Transverse colon (tissue), 4 donors: Measurements from ENCODE around the gene SMARCA2. TPM values are rescaled to one million over a fixed set of nuclear protein-coding genes. Genes with fewer than 3 reads are reported as not detected.

ENCODE experiments used
- DNase-seq: peaks from one replicate; pipeline ENCODE4 v3.0.0-alpha.2; 2019
- H3K27ac ChIP-seq, 4 donors: fragments of 200-600 bp; sonication (generic); 2 replicates each; pipeline ENCODE4 v1.5.1; 2016 to 2018; ENCODE audit warnings: inconsistent platforms in 4 of 4
- H3K27me3 ChIP-seq: fragments of 200-600 bp; sonication (generic); 2 replicates; pipeline ENCODE4 v1.5.1; 2017; ENCODE audit warnings: inconsistent platforms
- H3K36me3 ChIP-seq, 4 donors: fragments of 200-600 bp; sonication (generic); 2 replicates each; pipeline ENCODE4 v1.5.1; 2017 to 2019; ENCODE audit warnings: inconsistent platforms in 4 of 4
- H3K4me1 ChIP-seq, 4 donors: fragments of 200-600 bp; sonication (generic); 2 replicates each; pipeline ENCODE4 v1.5.1; 2017 to 2020; ENCODE audit warnings: inconsistent platforms in 4 of 4
- H3K4me3 ChIP-seq, 4 donors: fragments of 200-600 bp; sonication (generic); 1 replicate in 1 of 4; 2 replicates in 3 of 4; pipeline versions ENCODE4 v1.5.1 to v1.6.1; 2017 to 2019; ENCODE audit warnings: inconsistent platforms in 4 of 4
- H3K9me3 ChIP-seq, 2 donors: fragments of 200-600 bp; sonication (generic); 2 replicates each; pipeline ENCODE4 v1.5.1; 2017 to 2019; ENCODE audit warnings: inconsistent platforms in 2 of 2
- EP300 ChIP-seq: sonication (generic); formaldehyde crosslinking; IDR thresholded peaks from one replicate; pipeline ENCODE4 v1.6.1; 2017; ENCODE audit warnings: antibody characterized with exemption, low read depth
- POLR2A ChIP-seq: fragments of 450-650 bp; IDR thresholded peaks from one replicate; pipeline ENCODE4 v1.6.1; 2016; ENCODE audit warnings: antibody characterized with exemption, mild to moderate bottlenecking, moderate library complexity
- POLR2AphosphoS5 ChIP-seq, 3 donors: sonication (generic); formaldehyde crosslinking; IDR thresholded peaks; one replicate each; pipeline ENCODE4 v1.6.1; 2016; ENCODE audit warnings: antibody characterized with exemption in 3 of 3
- WGBS, 2 donors: methylation state at CpG; one replicate each; pipeline ENCODE4 v1.1.5; 2018; ENCODE audit warnings: low coverage in 1 of 2; 5-methylcytosine and 5-hydroxymethylcytosine counted together
- in situ Hi-C, 4 donors: fragments of 200-750 bp; cut with MboI; loops; one replicate each; pipeline versions ENCODE4 v1.15.0 to v1.15.1; 2017; ENCODE audit warnings: low sequenced_read_pairs in 3 of 4, low pct_ligation_motif_present in 1 of 4, low pct_unique_long_range_greater_than_20kb in 1 of 4
- intact Hi-C: fragments of 100-400 bp; cut with DNase I; formaldehyde crosslinking; loops from one replicate; pipeline ENCODE4 v1.15.1; 2023; ENCODE audit warnings: low total_unique reads
- total RNA-seq, 4 donors: library from RNA; depleted of rRNA; stranded (reverse); fragments of >200 nt; gene quantifications; one replicate each; pipeline ENCODE4 v1.1.0, GENCODE V29; 2016
- TF ChIP-seq, protein P1 (sequence below), 5 experiments: fragments of 200-600 bp in 3 of 5; fragments of 450-650 bp in 2 of 5; sonication (generic) in 3 of 5; IDR thresholded peaks; 1 replicate in 2 of 5; 2 replicates in 3 of 5; pipeline ENCODE4 v1.5.1; 2016 to 2017; ENCODE audit warnings: antibody characterized with exemption in 5 of 5, inconsistent platforms in 3 of 5, mild to moderate bottlenecking in 2 of 5, moderate library complexity in 1 of 5

SMARCA2 gene
- total RNA-seq, 4 donors from 2014 or later = 74.8 to 110 (median 92.4) TPM

DNA sequence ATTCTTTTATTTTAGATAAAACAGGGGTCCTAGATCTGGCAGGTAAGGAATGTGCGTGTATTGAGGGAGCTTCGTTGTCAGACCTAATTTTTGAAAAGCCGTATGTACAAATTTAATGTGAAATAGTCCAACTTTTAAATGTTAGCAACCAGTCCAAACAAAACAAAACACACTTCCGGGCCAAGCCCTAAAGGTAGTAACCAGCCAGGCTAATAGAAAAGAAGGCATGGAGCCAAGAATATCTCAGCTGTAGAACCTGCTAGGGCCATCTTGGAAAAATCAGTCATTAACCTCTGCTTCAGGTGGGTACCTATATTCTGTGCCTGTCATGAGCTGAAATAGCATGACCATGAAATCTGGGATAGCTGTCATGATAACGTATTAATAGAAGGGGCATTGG is 71.0 kb downstream of the SMARCA2 start:
- WGBS, 2 donors = 91 to 95% methylated on average over 4 to 5 of the region's 5 CpGs
- Histone ChIP-seq H3K27ac (no peak overlapping the region), H3K4me3 (no peak overlapping the region), H3K4me1 (no peaks in the 10 kb centered on the region), H3K27me3 (no peaks in the 10 kb centered on the region), H3K9me3 (no peaks in the 10 kb centered on the region), H3K36me3 (peaks cover 0 to 48% (median 19%) of the 10 kb centered on the region in 4 donors)
- no peak for DNase-seq
- intact Hi-C loops (no loop called here), in situ Hi-C loops (loop anchor here in 3 of 4 donors (25.0 kb wide), 2 partner anchors 149 to 374 kb away; no protein-coding TSS in a partner anchor)
- TF ChIP-seq EP300 = no peak
- TF ChIP-seq POLR2AphosphoS5 (IDR thresholded peaks at IDR 0.05) = no peak
- TF ChIP-seq POLR2A = no peak
- TF ChIP-seq, protein P1, sequence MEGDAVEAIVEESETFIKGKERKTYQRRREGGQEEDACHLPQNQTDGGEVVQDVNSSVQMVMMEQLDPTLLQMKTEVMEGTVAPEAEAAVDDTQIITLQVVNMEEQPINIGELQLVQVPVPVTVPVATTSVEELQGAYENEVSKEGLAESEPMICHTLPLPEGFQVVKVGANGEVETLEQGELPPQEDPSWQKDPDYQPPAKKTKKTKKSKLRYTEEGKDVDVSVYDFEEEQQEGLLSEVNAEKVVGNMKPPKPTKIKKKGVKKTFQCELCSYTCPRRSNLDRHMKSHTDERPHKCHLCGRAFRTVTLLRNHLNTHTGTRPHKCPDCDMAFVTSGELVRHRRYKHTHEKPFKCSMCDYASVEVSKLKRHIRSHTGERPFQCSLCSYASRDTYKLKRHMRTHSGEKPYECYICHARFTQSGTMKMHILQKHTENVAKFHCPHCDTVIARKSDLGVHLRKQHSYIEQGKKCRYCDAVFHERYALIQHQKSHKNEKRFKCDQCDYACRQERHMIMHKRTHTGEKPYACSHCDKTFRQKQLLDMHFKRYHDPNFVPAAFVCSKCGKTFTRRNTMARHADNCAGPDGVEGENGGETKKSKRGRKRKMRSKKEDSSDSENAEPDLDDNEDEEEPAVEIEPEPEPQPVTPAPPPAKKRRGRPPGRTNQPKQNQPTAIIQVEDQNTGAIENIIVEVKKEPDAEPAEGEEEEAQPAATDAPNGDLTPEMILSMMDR (IDR thresholded peaks at IDR 0.05) = no peak

DNA sequence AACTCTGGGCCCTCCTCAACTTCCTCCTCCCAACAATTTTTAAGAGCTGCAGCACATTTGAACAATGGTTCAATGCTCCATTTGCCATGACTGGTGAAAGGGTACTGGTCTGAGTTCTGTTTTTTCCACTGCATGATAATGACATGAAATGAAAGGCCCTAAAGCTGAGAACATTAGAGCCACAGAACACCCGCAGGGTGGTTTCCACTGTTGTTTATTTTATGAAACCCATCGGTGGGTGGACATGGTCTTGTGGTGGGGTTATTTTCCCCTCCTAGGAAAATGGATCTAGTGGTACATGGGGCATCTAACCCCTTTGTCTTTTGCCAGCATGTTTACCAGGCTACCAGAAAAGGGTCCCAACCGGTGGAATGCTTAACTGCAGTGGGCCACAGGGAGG is 71.8 kb downstream of the SMARCA2 start:
- Histone ChIP-seq H3K4me3 (no peak overlapping the region), H3K4me1 (no peaks in the 10 kb centered on the region), H3K9me3 (no peaks in the 10 kb centered on the region), H3K36me3 (peaks cover 0 to 45% (median 19%) of the 10 kb centered on the region in 4 donors), H3K27ac (no peak overlapping the region), H3K27me3 (no peaks in the 10 kb centered on the region)
- WGBS, 2 donors = 73 to 82% methylated on average over 3 of the region's 3 CpGs
- in situ Hi-C loops = loop anchor here in 3 of 4 donors (25.0 kb wide), 2 partner anchors 150 to 375 kb away; no protein-coding TSS in a partner anchor
- intact Hi-C loops = no loop called here
- DNase-seq = no peak
- TF ChIP-seq, protein P1 (IDR thresholded peaks at IDR 0.05) = no peak
- TF ChIP-seq POLR2AphosphoS5 (IDR thresholded peaks at IDR 0.05) (no peak), POLR2A (no peak), EP300 (no peak)

DNA sequence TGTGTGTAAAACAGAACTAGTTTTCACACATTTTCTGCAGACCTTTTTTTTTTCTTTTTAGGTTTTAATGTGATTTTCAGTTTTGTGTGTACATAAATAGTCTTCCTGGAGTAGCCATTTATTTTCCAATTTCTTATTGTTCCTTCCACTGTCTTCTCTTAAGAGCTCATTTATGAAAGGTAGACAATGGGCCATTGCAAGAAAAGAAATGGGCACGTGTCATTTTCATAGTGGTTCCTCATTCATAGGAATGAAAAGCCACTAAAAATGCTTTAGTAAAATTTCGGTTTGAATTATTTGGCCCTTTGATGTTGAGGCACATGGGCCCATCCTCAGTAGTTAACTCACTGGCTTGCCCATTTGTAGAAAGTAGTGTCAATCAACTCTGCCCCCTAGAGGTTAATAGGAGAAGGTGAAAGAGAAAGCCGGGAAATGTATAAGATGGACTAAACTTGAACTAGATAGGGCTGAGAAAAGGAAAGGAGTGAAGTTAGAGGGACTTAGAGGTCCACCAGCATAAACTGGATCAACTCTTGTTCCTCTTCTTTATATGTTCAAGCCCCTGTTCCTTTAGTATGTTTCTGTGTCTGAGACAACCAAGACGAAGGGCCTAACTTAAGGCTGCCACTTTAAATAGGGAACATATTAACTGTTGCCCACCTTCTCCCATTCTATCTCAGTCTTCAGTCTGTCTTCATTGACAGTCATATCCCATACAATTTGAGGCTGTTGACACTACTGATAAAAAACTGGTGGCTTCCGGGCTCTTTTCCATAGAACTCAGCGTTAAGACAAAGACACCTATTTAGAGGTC is 72.6 kb downstream of the SMARCA2 start:
- in situ Hi-C loops (loop anchor here in 3 of 4 donors (25.0 kb wide), 2 partner anchors 150 to 375 kb away; no protein-coding TSS in a partner anchor), intact Hi-C loops (no loop called here)
- H3K9me3 ChIP-seq = no peaks in the 10 kb centered on the region
- H3K4me3 ChIP-seq = no peak overlapping the region
- peaks cover 0 to 44% (median 16%) of the 10 kb centered on the region in 4 donors for H3K36me3 ChIP-seq
- no peaks in the 10 kb centered on the region for H3K27me3 ChIP-seq
- no peaks in the 10 kb centered on the region for H3K4me1 ChIP-seq
- TF ChIP-seq POLR2A (no peak), EP300 (no peak), POLR2AphosphoS5 (IDR thresholded peaks at IDR 0.05) (no peak)
- TF ChIP-seq, protein P1 (IDR thresholded peaks at IDR 0.05) = peak; percentile 58 to 72 (median 64)
- WGBS, 2 donors = 69 to 80% methylated on average over 4 to 6 of the region's 6 CpGs
- no peak for DNase-seq
- no peak overlapping the region for H3K27ac ChIP-seq

DNA sequence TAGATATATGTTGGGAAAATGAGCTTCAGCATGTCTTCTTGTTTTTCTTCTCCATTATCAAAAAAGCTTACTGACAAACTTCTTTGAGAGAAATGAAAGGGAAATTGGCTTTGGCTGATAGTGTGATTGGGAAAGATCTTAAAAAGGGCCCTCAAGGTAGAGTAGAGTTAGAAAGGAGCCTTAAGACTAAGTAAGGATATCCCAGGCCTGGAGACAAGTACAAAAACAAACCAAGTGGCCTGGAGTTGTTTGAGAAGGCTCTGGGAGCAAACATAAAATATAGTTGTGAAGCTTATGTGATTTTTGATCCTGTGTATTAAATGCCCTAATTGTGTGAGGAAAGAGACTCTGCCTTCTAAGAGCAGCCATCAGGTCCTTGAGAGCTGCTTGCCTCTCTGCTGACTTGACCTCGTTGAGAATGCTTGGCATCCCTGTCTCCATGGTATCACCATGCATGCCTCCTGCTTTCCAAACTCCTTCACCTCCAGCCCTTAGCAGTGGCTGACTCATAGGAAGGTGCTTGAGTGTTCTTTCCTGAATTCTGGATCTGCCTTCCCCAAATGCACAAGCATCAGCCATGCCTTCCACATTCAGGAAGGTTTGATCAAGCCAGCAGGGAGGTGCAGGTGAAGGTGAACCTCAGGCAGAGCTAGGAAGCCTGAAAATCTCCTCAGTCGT is 78.9 kb downstream of the SMARCA2 start:
- Histone ChIP-seq H3K4me3 (no peak overlapping the region), H3K4me1 (no peaks in the 10 kb centered on the region), H3K27ac (no peak overlapping the region), H3K36me3 (peaks cover 0 to 42% (median 13%) of the 10 kb centered on the region in 4 donors), H3K9me3 (no peaks in the 10 kb centered on the region), H3K27me3 (no peaks in the 10 kb centered on the region)
- TF ChIP-seq, protein P1 (IDR thresholded peaks at IDR 0.05) = no peak
- TF ChIP-seq POLR2A (no peak), EP300 (no peak), POLR2AphosphoS5 (IDR thresholded peaks at IDR 0.05) (no peak)
- intact Hi-C loops (no loop called here), in situ Hi-C loops (loop anchor here in 3 of 4 donors (25.0 kb wide), 2 partner anchors 157 to 382 kb away; no protein-coding TSS in a partner anchor)
- no peak for DNase-seq
- WGBS, 2 donors = 55 to 63% methylated on average over 1 to 2 of the region's 2 CpGs
